Fibroblast of lung (primary cell): ENCODE results near the gene ABLIM2.

Experiments used
- CTCF ChIP-seq, 2 donors: IDR thresholded peaks in 1 of 2; conservative IDR thresholded peaks in 1 of 2; 1 replicate in 1 of 2; 2 replicates in 1 of 2; pipeline ENCODE4 v1.5.1; 2011 to 2012; ENCODE audit warnings: low read length in 2 of 2, control low read depth in 1 of 2, inconsistent platforms in 1 of 2, low read depth in 1 of 2, mild to moderate bottlenecking in 1 of 2
- EZH2 ChIP-seq: IDR thresholded peaks from 2 replicates; pipeline ENCODE4 v1.5.1; 2012; ENCODE audit warnings: low read length, control low read depth, mild to moderate bottlenecking; ENCODE audit errors: missing control alignments

GRCh38 chr4:7995135-7995534 is 163.5 kb downstream of the ABLIM2 start:
- TF ChIP-seq CTCF (conservative IDR thresholded peaks at IDR 0.05 in 1 of 2, IDR thresholded peaks at IDR 0.05 in 1 of 2; ENCODE audit: low read depth in 1 of 2, low read length in 2 of 2), result no peak
- no peak for TF ChIP-seq EZH2
